ENCODE results near the gene TMC1.
"Not testable (repeated sequence)": the region's sequence is repeated elsewhere in the genome, so short reads cannot be mapped to it uniquely, and the experiment has no call there.

TMC1 gene

GRCh38 chr9:72521416-72521815, at the start of gene TMC1:
Gene TMC1 (plus strand): TSS chr9:72521608. CDS start chr9:72648649, 127,041 bp downstream.
- H3K36me3 ChIP-seq (ENCODE audit: control insufficient read depth in 2 of 2, insufficient read depth in 2 of 2, low read length in 2 of 2); H3K27ac ChIP-seq (ENCODE audit: low read length); H3K4me1 ChIP-seq (ENCODE audit: control insufficient read depth, insufficient read depth, low read length); H3K9ac ChIP-seq (ENCODE audit: low read length in 2 of 2); H3K4me3 ChIP-seq (ENCODE audit: low read length in 2 of 2); H3K27me3 ChIP-seq (ENCODE audit: control insufficient read depth in 1 of 2, insufficient read depth in 2 of 2, low read length in 2 of 2); H3K9me3 ChIP-seq (ENCODE audit: control insufficient read depth in 2 of 2, low read length in 2 of 2): not testable (repeated sequence)

DNA sequence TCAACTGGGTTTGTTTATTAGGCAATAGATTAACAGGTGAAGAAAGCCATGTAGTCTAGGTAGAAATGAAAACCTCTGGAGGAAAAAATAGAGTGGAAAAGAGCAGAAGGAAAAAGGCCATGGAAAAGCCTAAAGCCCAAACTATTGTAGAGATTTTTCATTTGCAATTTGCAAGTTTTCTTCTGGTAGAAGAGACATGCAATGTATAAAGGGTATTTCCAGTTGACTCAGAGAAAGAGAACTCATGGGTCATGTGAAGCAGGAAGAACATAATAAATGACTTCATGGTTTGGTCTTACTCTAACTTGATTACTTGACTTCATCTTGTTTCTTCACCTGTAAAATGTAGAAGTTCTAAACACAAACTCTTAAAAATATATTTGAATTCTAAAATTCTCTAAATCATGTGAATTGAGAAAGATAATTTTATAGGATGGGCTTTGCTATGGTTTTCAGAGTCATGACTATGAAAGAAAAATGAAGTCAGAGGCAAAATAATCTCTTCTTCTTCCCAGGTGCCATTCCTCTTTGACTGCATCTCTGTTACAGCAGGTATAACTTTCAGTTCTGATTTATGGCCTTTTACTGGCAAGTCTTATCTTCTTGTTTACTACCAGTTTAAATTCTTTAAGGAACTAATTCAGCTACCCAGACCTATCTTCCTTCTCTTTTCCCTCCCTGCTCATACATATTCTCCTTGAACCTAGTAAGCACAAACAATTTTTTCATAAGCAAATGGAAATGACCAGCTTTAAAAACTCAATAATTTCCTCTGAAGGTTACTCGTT, 47.7 kb upstream of the TMC1 start:
- Histone ChIP-seq H3K27me3 (ENCODE audit: control insufficient read depth in 1 of 2, insufficient read depth in 2 of 2, low read length in 2 of 2) (no peaks in the 10 kb centered on the region), H3K4me3 (ENCODE audit: low read length in 2 of 2) (no peak overlapping the region), H3K4me1 (ENCODE audit: control insufficient read depth, insufficient read depth, low read length) (peaks cover 14% of the 10 kb centered on the region), H3K27ac (ENCODE audit: low read length) (no peak overlapping the region), H3K9me3 (ENCODE audit: control insufficient read depth in 2 of 2, low read length in 2 of 2) (no peaks in the 10 kb centered on the region), H3K9ac (ENCODE audit: low read length in 2 of 2) (no peak overlapping the region), H3K36me3 (ENCODE audit: control insufficient read depth in 2 of 2, insufficient read depth in 2 of 2, low read length in 2 of 2) (no peaks in the 10 kb centered on the region)

DNA sequence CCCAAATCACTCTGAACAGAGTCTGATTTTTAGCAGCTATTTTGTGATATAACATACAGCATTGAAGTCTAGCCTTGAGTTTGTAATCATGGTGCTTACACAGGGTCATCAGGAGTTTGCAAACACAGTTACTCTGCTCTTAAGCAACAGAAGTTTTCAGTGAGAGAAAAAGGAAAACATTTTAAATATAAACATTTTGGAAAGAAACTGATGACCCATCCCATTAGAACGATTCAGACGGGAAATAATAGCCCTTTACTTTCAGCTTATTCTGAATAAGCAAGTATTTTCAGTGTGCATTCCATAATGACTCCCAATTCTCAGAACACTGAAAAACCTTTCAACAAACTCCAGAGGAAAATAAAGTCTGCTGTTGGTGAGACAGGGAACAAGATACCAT, 46.7 kb upstream of the TMC1 start:
- H3K4me3 ChIP-seq (ENCODE audit: low read length in 2 of 2) = no peak overlapping the region
- H3K27ac ChIP-seq (ENCODE audit: low read length) = no peak overlapping the region
- H3K27me3 ChIP-seq (ENCODE audit: control insufficient read depth in 1 of 2, insufficient read depth in 2 of 2, low read length in 2 of 2) = no peaks in the 10 kb centered on the region
- H3K36me3 ChIP-seq (ENCODE audit: control insufficient read depth in 2 of 2, insufficient read depth in 2 of 2, low read length in 2 of 2) = no peaks in the 10 kb centered on the region
- no peaks in the 10 kb centered on the region for H3K9me3 ChIP-seq (ENCODE audit: control insufficient read depth in 2 of 2, low read length in 2 of 2)
- peaks cover 14% of the 10 kb centered on the region for H3K4me1 ChIP-seq (ENCODE audit: control insufficient read depth, insufficient read depth, low read length)
- H3K9ac ChIP-seq (ENCODE audit: low read length in 2 of 2) = no peak overlapping the region

DNA sequence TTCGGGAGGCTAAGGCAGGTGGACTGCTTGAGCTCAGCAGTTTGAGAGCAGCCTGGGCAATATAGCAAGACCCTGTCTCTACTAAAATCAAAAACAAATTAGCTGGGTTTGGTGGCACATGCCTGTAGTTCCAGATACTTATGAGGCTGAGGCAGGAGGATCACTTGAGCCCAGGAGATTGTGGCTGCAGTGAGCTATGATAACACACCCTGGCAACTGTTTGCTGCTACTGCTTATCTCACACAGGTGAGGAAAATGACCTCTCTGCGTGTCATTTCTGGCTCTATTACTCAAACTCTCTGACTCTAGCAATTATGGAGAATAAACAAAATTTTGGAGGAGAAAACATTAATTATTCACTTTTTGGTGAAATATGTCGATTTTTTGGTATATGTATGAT, 45.3 kb upstream of the TMC1 start:
- Histone ChIP-seq H3K36me3 (ENCODE audit: control insufficient read depth in 2 of 2, insufficient read depth in 2 of 2, low read length in 2 of 2) (no peaks in the 10 kb centered on the region), H3K27me3 (ENCODE audit: control insufficient read depth in 1 of 2, insufficient read depth in 2 of 2, low read length in 2 of 2) (no peaks in the 10 kb centered on the region), H3K9me3 (ENCODE audit: control insufficient read depth in 2 of 2, low read length in 2 of 2) (no peaks in the 10 kb centered on the region), H3K9ac (ENCODE audit: low read length in 2 of 2) (no peak overlapping the region), H3K4me3 (ENCODE audit: low read length in 2 of 2) (no peak overlapping the region), H3K4me1 (ENCODE audit: control insufficient read depth, insufficient read depth, low read length) (peaks cover 19% of the 10 kb centered on the region), H3K27ac (ENCODE audit: low read length) (no peak overlapping the region)

DNA sequence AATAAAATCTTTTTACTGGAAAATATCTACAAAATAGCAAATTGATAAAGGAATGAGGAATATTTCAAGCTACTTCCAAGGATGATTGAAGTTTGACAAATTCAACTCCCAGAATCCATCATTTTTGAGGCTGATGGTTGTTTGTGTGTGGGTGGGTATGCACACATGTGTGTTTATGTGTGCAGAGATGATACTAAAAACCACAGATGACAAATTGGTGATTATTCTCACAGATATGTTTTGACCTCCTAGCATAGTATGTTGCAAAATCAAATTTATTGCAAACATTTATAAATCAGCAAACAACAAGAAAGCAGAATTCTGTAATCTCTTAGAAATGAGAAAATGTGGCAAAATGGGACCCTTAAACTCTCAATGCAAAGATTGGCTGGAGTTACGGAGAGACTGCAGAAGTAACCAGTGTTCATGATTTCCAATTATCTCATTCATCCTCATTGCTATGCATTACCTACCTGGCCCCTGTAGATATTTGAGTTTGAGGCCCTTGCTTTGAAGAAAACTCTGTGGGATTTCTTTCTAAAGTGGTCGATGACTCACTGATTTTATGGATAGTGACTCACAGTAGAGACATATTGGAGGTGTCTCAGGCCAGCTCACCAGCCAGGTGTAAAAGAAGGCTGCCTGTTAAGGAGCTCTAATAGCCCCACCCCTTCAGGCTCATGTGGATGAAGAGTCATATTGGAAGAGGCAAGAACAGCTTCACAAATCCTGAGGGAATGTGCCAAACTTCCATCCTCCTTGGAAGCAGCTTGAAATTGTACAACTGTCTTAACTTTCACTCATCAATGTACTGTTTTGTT, 44.6 kb upstream of the TMC1 start:
- no peaks in the 10 kb centered on the region for H3K9me3 ChIP-seq (ENCODE audit: control insufficient read depth in 2 of 2, low read length in 2 of 2)
- no peak overlapping the region for H3K27ac ChIP-seq (ENCODE audit: low read length)
- H3K4me3 ChIP-seq (ENCODE audit: low read length in 2 of 2) = no peak overlapping the region
- no peaks in the 10 kb centered on the region for H3K27me3 ChIP-seq (ENCODE audit: control insufficient read depth in 1 of 2, insufficient read depth in 2 of 2, low read length in 2 of 2)
- H3K9ac ChIP-seq (ENCODE audit: low read length in 2 of 2) = no peak overlapping the region
- H3K36me3 ChIP-seq (ENCODE audit: control insufficient read depth in 2 of 2, insufficient read depth in 2 of 2, low read length in 2 of 2) = no peaks in the 10 kb centered on the region
- peaks cover 19% of the 10 kb centered on the region for H3K4me1 ChIP-seq (ENCODE audit: control insufficient read depth, insufficient read depth, low read length)

DNA sequence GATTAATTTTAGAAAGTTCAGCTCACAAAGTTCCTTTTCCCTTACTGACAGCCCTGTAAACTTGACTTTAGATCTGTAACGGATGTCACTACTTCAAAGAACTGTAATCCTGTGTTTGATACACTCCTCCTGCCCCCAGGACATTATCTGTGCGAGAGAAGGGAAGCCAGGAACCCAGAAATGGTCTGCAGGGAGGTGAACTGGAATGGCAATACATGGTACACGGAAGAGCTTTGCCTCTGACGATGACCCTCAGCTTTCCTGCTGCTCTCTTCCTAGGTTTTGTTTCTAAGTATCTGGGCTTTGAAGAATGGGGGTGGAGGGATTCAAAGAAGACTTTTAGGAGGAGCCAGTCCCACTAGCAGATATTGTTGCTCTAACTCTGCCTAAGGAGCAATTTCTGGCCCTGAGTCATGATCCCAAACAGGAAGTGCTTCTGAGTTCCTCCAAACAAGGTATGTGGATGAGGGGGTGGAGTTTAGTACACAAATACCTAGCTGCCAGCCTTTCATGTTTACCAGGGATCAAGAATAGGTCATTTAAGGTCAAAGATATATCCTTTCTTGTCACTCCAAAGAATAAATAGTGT, 43.4 kb upstream of the TMC1 start:
- Histone ChIP-seq H3K4me1 (ENCODE audit: control insufficient read depth, insufficient read depth, low read length) (peaks cover 19% of the 10 kb centered on the region), H3K27ac (ENCODE audit: low read length) (peak overlapping the region; percentile 56), H3K9ac (ENCODE audit: low read length in 2 of 2) (no peak overlapping the region)

DNA sequence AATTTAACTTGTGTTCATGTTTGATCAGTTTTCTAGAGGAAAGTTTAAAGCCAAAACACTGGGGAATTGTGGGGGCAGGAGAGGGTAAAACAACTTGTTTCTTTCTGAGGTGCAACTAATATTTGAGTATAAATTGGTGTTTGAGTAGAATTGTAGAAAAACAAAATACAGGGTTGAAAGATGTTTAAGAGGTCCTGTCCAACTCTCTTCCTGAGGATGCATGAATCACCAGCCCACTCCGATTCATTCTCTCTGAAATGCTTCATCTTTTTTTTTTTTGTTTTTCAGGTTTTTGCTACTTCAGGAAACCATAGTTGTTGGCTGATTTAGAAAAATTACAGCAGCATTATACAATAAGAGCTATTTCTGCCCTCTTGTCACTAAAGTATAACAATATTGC, 42.4 kb upstream of the TMC1 start:
- Histone ChIP-seq H3K4me3 (ENCODE audit: low read length in 2 of 2) (no peak overlapping the region), H3K27me3 (ENCODE audit: control insufficient read depth in 1 of 2, insufficient read depth in 2 of 2, low read length in 2 of 2) (no peaks in the 10 kb centered on the region), H3K9ac (ENCODE audit: low read length in 2 of 2) (no peak overlapping the region), H3K4me1 (ENCODE audit: control insufficient read depth, insufficient read depth, low read length) (peaks cover 19% of the 10 kb centered on the region), H3K27ac (ENCODE audit: low read length) (no peak overlapping the region), H3K36me3 (ENCODE audit: control insufficient read depth in 2 of 2, insufficient read depth in 2 of 2, low read length in 2 of 2) (no peaks in the 10 kb centered on the region), H3K9me3 (ENCODE audit: control insufficient read depth in 2 of 2, low read length in 2 of 2) (no peaks in the 10 kb centered on the region)

More for the DNA sequence above, 43.4 kb upstream of the TMC1 start:
- Histone ChIP-seq H3K36me3 (ENCODE audit: control insufficient read depth in 2 of 2, insufficient read depth in 2 of 2, low read length in 2 of 2) (no peaks in the 10 kb centered on the region), H3K4me3 (ENCODE audit: low read length in 2 of 2) (no peak overlapping the region), H3K27me3 (ENCODE audit: control insufficient read depth in 1 of 2, insufficient read depth in 2 of 2, low read length in 2 of 2) (no peaks in the 10 kb centered on the region), H3K9me3 (ENCODE audit: control insufficient read depth in 2 of 2, low read length in 2 of 2) (no peaks in the 10 kb centered on the region)

DNA sequence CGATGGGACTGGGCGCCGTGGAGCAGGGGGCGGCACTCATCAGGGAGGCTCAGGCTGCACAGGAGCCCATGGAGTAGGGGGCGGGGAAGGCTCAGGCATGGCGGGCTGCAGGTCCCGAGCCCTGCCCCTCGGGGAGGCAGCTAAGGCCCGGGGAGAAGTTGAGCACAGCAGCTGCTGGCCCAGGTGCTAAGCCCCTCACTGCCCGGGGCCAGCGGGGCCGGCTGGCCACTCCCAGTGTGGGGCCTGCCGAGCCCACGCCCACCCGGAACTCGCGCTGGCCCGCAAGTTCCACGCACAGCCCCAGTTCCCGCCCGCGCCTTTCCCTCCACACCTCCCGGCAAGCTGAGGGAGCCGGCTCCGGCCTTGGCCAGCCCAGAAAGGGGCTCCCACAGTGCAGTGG, 41.1 kb upstream of the TMC1 start:
- H3K9me3 ChIP-seq (ENCODE audit: control insufficient read depth in 2 of 2, low read length in 2 of 2); H3K27me3 ChIP-seq (ENCODE audit: control insufficient read depth in 1 of 2, insufficient read depth in 2 of 2, low read length in 2 of 2); H3K36me3 ChIP-seq (ENCODE audit: control insufficient read depth in 2 of 2, insufficient read depth in 2 of 2, low read length in 2 of 2); H3K4me3 ChIP-seq (ENCODE audit: low read length in 2 of 2); H3K27ac ChIP-seq (ENCODE audit: low read length); H3K9ac ChIP-seq (ENCODE audit: low read length in 2 of 2): not testable (repeated sequence)
- H3K4me1 ChIP-seq (ENCODE audit: control insufficient read depth, insufficient read depth, low read length) = peaks cover 19% of the 10 kb centered on the region

GRCh38 chr9:72480921-72481320, 40.5 kb upstream of the TMC1 start:
- no peaks in the 10 kb centered on the region for H3K36me3 ChIP-seq (ENCODE audit: control insufficient read depth in 2 of 2, insufficient read depth in 2 of 2, low read length in 2 of 2)

GRCh38 chr9:72485821-72486593, 35.4 kb upstream of the TMC1 start:
- peaks cover 7% of the 10 kb centered on the region for H3K4me1 ChIP-seq (ENCODE audit: control insufficient read depth, insufficient read depth, low read length)
- no peaks in the 10 kb centered on the region for H3K36me3 ChIP-seq (ENCODE audit: control insufficient read depth in 2 of 2, insufficient read depth in 2 of 2, low read length in 2 of 2)
- no peak overlapping the region for H3K4me3 ChIP-seq (ENCODE audit: low read length in 2 of 2)
- no peak overlapping the region for H3K27ac ChIP-seq (ENCODE audit: low read length)
- H3K9me3 ChIP-seq (ENCODE audit: control insufficient read depth in 2 of 2, low read length in 2 of 2) = no peaks in the 10 kb centered on the region
- no peaks in the 10 kb centered on the region for H3K27me3 ChIP-seq (ENCODE audit: control insufficient read depth in 1 of 2, insufficient read depth in 2 of 2, low read length in 2 of 2)
- no peak overlapping the region for H3K9ac ChIP-seq (ENCODE audit: low read length in 2 of 2)

More at GRCh38 chr9:72480921-72481320, 40.5 kb upstream of the TMC1 start:
- H3K27ac ChIP-seq (ENCODE audit: low read length) = no peak overlapping the region
- H3K9ac ChIP-seq (ENCODE audit: low read length in 2 of 2) = no peak overlapping the region
- H3K27me3 ChIP-seq (ENCODE audit: control insufficient read depth in 1 of 2, insufficient read depth in 2 of 2, low read length in 2 of 2) = no peaks in the 10 kb centered on the region
- peaks cover 21% of the 10 kb centered on the region for H3K4me1 ChIP-seq (ENCODE audit: control insufficient read depth, insufficient read depth, low read length)
- no peak overlapping the region for H3K4me3 ChIP-seq (ENCODE audit: low read length in 2 of 2)
- no peaks in the 10 kb centered on the region for H3K9me3 ChIP-seq (ENCODE audit: control insufficient read depth in 2 of 2, low read length in 2 of 2)
